T-helper 1 cell treated with Interleukin-12 subunit alpha and Interleukin-12 subunit beta and Interleukin-4 antibody, amounts not matched to agents 30 μg/mL and 1 μg/mL, for 36 hours (primary cell): ENCODE results near the gene DPPA2.
"Not testable (repeated sequence)": the region's sequence is repeated elsewhere in the genome, so short reads cannot be mapped to it uniquely, and the experiment has no call there.

Source experiments
- H3K27ac Mint-ChIP-seq: one replicate; pipeline ENCODE4 v1.8.0; 2021; ENCODE audit warnings: mild to moderate bottlenecking, mixed read lengths
- H3K27me3 Mint-ChIP-seq: one replicate; pipeline ENCODE4 v1.8.0; 2021; ENCODE audit warnings: low read depth, mixed read lengths
- H3K36me3 Mint-ChIP-seq: one replicate; pipeline ENCODE4 v1.8.0; 2021; ENCODE audit warnings: low read depth, mixed read lengths
- H3K4me1 Mint-ChIP-seq: one replicate; pipeline ENCODE4 v1.8.0; 2021; ENCODE audit warnings: low read depth, mixed read lengths
- H3K4me3 Mint-ChIP-seq: one replicate; pipeline ENCODE4 v1.8.0; 2021; ENCODE audit warnings: mild to moderate bottlenecking, moderate library complexity, mixed read lengths
- H3K9me3 Mint-ChIP-seq: one replicate; pipeline ENCODE4 v1.8.0; 2021; ENCODE audit warnings: mixed read lengths

Gene DPPA2, protein sequence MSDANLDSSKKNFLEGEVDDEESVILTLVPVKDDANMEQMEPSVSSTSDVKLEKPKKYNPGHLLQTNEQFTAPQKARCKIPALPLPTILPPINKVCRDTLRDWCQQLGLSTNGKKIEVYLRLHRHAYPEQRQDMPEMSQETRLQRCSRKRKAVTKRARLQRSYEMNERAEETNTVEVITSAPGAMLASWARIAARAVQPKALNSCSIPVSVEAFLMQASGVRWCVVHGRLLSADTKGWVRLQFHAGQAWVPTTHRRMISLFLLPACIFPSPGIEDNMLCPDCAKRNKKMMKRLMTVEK

DNA sequence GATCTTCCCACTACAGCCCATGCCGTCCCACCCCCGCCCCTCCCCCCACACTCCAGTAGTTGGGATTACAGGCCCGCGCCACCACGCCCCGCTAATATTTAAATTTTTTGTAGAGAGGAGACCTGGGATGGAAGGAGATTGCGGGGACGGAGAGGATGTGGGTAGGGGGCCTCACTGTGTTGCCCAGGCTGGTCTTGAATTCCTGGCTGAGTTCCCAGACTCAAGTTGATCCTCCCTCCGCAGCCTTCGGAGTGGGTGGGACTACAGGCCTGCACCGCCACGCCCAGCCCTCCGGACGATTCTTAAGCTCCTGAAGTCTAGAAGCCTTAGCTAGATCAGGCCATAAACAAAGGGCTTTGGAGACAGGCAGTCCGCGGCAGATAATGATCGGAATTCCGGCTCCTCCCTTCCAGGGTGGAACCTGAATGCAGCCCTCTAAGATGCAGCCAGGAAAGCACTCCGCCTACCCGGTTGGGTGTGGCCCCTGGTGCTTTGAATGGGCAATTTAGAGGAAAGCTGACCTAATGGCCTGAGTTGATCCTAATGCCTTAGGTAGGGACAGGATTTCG is at the start of gene DPPA2:
Gene DPPA2, minus strand, starts transcription at position 356 of the 569 bp plus-strand sequence. CDS start 1,975 bp downstream, outside the sequence.
- H3K36me3 Mint-ChIP-seq: no peaks in the 10 kb centered on the region
- H3K27ac Mint-ChIP-seq: no peak within 1 kb of the TSS
- no peaks in the 10 kb centered on the region for H3K9me3 Mint-ChIP-seq
- no peaks in the 10 kb centered on the region for H3K27me3 Mint-ChIP-seq
- no peak within 1 kb of the TSS for H3K4me3 Mint-ChIP-seq
- no peaks in the 10 kb centered on the region for H3K4me1 Mint-ChIP-seq

DNA sequence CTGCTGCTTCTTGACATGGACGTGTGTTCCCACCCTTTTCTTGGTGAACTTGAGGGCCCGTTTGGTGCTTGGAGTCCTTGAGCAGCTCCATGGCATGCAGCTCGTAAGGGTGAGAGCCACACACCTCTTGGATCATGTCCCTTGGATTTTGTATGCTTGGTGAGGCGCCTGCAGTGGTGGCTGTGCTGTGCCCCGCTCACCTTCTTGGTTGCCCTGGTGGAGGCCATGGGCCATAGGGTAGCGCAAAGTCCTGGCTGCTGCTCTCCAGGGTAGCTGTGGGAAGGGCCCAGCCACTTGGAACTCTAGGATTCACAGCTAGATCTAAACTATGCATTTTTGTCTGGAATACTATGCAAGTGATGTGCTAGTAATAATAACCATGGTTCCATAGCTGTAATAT is 47.8 kb upstream of the DPPA2 start:
- Mint-ChIP-seq H3K9me3 (no peaks in the 10 kb centered on the region), H3K36me3 (no peaks in the 10 kb centered on the region), H3K4me3 (no peak overlapping the region), H3K4me1 (no peaks in the 10 kb centered on the region), H3K27ac (no peak overlapping the region), H3K27me3 (no peaks in the 10 kb centered on the region)

DNA sequence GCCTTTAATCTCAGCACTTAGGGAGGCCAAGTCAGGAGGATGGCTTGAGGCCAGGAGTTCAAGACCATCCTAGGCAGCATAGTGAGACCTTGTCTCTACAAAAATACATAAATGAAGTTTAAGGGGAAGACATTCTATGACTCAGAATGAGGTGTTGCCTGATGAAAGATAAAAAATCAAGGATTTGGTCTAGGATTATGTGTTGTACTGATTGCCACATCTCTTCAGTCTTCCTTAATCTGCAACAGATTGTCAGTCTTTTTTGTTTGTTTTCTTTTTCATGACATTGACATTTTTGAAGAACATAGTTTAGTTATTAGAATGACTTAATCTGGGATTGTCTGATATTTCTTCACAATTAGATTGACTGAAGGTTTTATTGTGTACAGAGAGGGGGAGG is 47.3 kb upstream of the DPPA2 start:
- Mint-ChIP-seq H3K4me1 (no peaks in the 10 kb centered on the region), H3K36me3 (no peaks in the 10 kb centered on the region), H3K4me3 (no peak overlapping the region), H3K27me3 (no peaks in the 10 kb centered on the region), H3K9me3 (no peaks in the 10 kb centered on the region), H3K27ac (no peak overlapping the region)

DNA sequence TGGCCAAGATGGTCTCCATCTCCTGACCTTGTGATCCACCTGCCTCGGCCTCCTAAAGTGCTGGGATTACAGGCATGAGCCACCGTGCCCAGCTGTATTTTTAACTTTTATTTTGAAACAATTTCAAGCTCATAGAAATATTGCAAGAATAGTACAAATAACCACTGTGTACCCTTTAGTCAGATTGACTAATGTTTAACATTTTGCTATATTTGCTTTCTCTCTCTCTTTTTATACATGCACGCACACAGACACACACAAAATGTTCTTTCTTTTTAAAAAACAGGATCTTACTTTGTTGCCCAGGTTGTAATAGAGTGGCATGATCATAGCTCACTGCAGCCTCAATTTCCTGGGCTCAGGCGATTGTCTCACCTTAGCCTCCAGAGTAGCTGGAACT is 46.5 kb upstream of the DPPA2 start:
- Mint-ChIP-seq H3K27ac (no peak overlapping the region), H3K9me3 (no peaks in the 10 kb centered on the region), H3K36me3 (no peaks in the 10 kb centered on the region), H3K27me3 (no peaks in the 10 kb centered on the region), H3K4me1 (no peaks in the 10 kb centered on the region), H3K4me3 (no peak overlapping the region)

DNA sequence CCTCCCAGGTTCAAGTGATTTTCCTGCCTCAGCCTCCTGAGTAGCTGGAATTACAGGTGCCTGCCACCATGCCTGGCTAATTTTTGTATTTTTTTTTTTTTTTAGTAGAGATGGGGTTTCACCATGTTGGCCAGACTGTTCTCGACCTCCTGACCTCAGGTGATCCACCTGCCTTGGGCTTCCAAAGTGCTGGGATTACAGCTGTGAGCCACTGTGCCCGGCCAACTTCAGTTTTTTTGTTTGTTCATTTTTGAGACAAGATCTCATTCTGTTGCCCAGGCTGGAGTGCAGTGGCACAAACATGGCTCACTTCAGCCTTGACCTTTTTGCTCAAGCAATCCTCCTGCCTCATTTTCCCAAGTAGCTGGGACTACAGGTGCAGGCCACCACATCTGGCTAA is 42.5 kb upstream of the DPPA2 start:
- H3K4me1 Mint-ChIP-seq, H3K27ac Mint-ChIP-seq, H3K36me3 Mint-ChIP-seq, H3K4me3 Mint-ChIP-seq, H3K9me3 Mint-ChIP-seq, H3K27me3 Mint-ChIP-seq: not testable (repeated sequence)

DNA sequence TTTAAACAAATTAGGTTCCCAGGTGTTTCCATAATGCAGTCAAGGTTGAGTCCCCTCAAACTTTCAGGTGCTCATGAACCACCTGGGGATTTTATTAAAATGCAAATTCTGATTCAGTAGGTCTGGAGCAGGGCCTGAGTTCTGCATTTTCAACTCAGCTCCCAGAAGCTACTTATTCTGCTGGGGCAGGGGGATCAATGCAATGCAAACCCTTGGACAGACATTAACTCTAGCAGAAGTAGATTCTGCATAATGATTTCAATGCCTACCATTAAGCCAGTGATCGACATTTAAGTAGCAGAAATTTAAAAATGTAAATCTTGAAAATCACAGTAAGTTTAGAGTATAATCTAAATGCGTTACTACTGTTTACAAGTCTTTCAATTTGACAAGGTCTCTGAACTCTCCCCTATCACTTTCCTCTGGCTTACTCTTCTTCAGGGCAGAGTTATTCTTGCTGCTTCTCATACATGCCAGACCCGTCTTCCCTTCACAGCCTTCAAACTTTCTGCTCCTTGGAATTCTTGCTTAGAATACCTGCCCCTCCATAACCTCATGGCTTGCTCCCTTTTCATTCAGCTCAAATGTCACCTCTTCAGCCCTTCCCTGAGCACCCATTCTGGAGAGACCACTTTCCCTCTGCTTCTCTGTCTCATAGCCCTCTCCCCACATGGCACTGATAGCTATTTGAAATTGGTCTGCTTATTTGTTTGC is 40.3 kb upstream of the DPPA2 start:
- Mint-ChIP-seq H3K4me3 (no peak overlapping the region), H3K4me1 (no peaks in the 10 kb centered on the region), H3K36me3 (no peaks in the 10 kb centered on the region), H3K27ac (no peak overlapping the region), H3K9me3 (no peaks in the 10 kb centered on the region), H3K27me3 (peaks cover 6% of the 10 kb centered on the region)

DNA sequence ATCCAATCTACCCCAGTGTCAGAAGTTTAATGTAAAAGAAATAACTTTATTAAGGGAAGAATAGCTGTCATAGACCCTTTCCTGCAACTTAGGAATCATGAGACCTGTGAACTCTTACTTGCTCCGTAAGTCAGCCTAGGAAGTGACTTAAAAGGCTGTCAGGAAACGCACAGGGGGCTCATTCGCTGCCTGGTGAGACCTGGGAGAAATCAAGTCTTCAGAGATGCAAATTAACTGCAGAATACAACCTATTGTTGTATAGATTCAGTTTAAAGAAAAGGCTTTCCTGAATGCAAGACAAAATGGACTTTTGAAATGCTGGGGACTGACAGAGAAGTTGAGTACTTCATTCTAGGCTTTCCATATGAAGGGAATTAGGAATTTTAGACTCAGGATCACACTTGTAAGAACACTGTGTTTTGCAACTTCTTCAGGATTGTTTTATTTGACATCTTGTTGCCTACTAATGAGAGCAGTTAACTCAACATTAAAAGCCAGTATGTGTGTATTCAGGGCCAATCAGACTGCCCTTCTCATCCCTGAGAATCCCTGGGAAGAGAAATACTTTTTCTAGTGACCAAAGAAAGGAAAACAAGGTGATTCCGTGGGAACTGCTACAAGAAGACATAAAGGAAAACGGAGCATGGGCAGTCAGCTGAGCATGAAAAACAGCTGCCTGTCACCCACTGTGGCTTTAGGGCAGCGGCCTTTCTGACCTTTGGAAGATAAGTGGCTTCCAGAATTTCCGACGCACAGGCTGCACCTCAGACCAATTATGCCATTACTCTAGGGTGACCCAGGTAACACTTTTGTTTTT is 39.5 kb upstream of the DPPA2 start:
- H3K9me3 Mint-ChIP-seq: no peaks in the 10 kb centered on the region
- no peaks in the 10 kb centered on the region for H3K4me1 Mint-ChIP-seq
- H3K27me3 Mint-ChIP-seq: peaks cover 6% of the 10 kb centered on the region
- H3K36me3 Mint-ChIP-seq: no peaks in the 10 kb centered on the region
- no peak overlapping the region for H3K27ac Mint-ChIP-seq
- no peak overlapping the region for H3K4me3 Mint-ChIP-seq

DNA sequence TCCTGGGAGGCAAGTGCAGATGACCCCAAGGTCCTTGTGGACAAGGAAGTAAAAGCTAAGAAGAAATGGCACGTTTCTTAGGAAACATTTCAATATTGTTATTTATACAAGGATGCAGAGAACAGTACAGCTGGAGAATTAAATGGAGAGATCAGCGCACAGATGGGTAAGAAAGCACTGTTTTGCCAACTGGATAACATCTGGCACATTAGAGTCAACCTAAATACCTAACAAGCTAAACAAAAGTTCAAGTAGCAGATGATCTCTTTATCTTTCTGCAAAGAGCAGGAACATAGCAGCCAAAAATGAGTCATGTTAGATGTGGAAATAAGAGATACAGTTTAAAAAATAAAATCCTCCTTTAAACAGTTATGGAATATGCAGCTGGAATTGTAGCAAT is 36.7 kb upstream of the DPPA2 start:
- Mint-ChIP-seq H3K27me3 (peaks cover 6% of the 10 kb centered on the region), H3K27ac (no peak overlapping the region), H3K4me3 (no peak overlapping the region), H3K9me3 (no peaks in the 10 kb centered on the region), H3K4me1 (no peaks in the 10 kb centered on the region), H3K36me3 (no peaks in the 10 kb centered on the region)

DNA sequence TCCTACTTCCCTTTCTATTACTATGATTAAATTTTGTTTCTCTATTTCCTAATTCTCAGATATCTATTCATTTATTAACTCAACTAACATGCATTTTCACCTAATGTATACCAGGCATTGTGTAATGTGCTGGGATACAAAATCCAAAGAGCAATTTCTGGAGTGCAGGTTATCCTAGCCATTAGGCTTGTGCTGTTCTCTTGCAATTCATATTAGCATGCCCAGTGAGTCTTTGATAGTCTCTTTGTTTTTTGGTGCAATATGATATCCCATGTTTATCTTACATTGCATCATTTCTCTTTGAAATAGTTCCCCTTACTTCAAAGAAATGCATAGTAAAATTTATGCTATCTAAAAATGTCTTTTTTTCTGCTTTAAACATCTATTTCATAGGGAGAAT is 34.9 kb upstream of the DPPA2 start:
- Mint-ChIP-seq H3K4me1 (no peaks in the 10 kb centered on the region), H3K36me3 (no peaks in the 10 kb centered on the region), H3K27me3 (no peaks in the 10 kb centered on the region), H3K4me3 (no peak overlapping the region), H3K9me3 (no peaks in the 10 kb centered on the region), H3K27ac (no peak overlapping the region)

DNA sequence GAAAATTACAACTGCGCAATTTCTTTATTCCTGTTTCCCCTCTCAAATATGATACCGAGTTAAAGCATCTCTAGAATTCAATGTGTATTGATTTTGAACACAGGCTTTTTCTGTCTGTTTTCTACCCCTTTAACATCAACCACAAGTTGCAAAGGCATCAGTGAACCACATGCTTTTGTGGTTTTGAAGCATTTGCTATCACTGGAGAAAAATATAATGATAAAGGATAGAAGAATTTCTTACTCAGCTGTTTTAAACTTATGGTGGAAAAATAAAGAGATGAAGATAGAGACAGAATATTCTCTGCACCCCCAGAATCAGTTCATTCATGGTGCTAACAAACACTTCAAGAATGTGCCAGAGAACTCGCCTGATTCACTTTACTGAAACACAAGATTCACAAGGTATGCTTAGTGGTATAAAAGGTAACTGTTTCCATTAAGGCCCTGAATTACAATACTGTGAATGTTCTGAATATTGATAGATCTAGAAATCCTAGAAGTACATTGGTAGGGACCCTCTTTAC is 30.5 kb upstream of the DPPA2 start:
- Mint-ChIP-seq H3K4me1 (no peaks in the 10 kb centered on the region), H3K9me3 (no peaks in the 10 kb centered on the region)

DNA sequence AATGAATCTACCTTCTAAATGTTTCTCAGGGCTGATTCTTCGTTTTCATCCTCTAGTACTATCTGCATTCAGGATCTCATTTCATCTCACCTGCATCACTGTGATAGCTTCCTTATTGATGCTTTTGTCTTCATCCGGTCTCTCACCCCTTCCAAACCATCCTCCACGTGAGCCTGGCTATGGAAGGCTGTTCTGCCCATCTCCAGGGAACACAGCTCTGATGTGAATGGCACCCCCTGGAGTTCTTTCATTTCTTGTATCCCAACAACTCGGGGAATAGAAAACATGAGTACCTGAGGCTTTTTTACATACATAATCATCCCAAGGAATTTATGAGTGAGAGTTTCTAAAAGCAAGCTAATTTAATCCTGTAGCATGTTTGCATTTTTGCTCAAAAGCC is 29.8 kb upstream of the DPPA2 start:
- H3K9me3 Mint-ChIP-seq: no peaks in the 10 kb centered on the region
- no peaks in the 10 kb centered on the region for H3K36me3 Mint-ChIP-seq
- no peaks in the 10 kb centered on the region for H3K27me3 Mint-ChIP-seq
- H3K27ac Mint-ChIP-seq: no peak overlapping the region
- no peaks in the 10 kb centered on the region for H3K4me1 Mint-ChIP-seq
- H3K4me3 Mint-ChIP-seq: no peak overlapping the region

More for the DNA sequence above, 30.5 kb upstream of the DPPA2 start:
- Mint-ChIP-seq H3K36me3 (no peaks in the 10 kb centered on the region), H3K27me3 (no peaks in the 10 kb centered on the region), H3K4me3 (no peak overlapping the region), H3K27ac (no peak overlapping the region)

DNA sequence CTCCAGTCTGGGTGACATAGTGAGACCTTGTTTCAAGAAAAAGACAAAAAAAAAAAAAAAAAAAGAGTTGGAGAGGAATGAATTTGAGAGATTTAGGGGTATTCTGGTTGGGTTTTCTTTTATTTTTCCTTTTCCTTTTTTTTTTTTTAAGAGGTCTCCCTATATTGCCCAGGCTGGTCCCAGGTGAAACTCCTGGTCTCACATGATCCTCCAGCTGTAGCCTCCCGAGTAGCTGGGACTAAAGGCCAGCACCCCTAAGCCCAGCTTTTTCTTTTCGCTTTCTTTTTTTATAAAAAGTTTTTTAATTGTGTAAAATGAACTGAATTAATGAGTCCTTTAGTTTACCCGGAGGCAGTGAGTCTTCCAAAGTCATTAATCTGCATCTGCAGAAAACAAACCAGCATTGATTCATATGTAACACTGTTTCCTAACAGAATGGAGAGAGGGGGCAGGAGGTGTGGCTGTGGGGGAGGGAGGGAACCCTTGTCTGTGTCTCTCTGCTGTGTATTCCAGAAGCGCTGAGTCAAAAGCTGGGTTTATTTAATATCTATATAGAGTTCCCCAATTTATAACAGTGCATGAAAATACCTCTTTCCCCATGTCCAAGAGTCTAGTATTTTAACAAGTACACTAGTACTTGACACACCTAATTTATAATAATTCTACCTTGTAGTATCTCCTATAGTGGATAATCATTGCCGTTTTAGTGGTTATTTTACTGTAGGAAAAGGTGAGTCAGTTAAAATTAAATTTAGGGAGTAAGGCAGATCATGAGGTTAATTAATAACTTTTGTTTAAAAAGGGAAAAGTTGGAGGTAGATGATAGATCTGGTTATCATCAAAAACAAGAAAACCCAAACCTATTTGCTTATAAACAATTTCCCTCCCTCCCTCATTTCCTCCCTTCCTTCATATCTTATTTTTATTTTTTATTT is 23.7 kb upstream of the DPPA2 start:
- peaks cover 30% of the 10 kb centered on the region for H3K27me3 Mint-ChIP-seq
- peaks cover 2% of the 10 kb centered on the region for H3K4me1 Mint-ChIP-seq
- H3K36me3 Mint-ChIP-seq: peaks cover 3% of the 10 kb centered on the region
- H3K9me3 Mint-ChIP-seq: no peaks in the 10 kb centered on the region
- H3K27ac Mint-ChIP-seq: no peak overlapping the region
- H3K4me3 Mint-ChIP-seq: no peak overlapping the region

DNA sequence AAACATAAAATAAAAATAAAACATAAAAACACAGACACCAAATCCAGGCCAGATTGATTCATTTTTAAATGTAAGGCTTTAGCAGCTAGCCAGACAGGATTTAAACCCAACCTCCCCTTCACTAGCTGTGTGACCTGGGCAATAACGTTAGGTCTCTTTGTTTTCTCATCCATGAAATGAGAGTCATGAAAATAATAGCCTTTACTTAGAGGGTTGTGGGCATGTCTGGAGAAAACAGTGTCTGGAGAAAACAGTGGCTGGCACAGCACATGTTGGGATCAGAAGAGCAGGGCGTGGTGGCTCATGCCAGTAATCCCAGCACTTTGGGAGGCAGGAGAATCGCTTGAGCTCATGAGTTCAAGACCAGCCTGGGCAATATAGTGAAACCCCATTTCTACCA is 22.9 kb upstream of the DPPA2 start:
- Mint-ChIP-seq H3K36me3 (peaks cover 3% of the 10 kb centered on the region), H3K4me1 (peaks cover 2% of the 10 kb centered on the region), H3K4me3 (no peak overlapping the region), H3K27me3 (peaks cover 30% of the 10 kb centered on the region), H3K9me3 (no peaks in the 10 kb centered on the region), H3K27ac (no peak overlapping the region)
